GM12891 (cell line): ENCODE data around the gene RERE.
A peak's percentile ranks its signal among the peaks of the same experiment; 100 is the strongest.

Experiments
- DNase-seq: peaks from one replicate; pipeline ENCODE4 v3.0.0; 2011; ENCODE audit warnings: low spot score; ENCODE audit not compliant: insufficient read length
- FAIRE-seq: peaks from 2 replicates; lab custom pipeline; 2011; peaks lifted over from hg19 to GRCh38; lab: Jason Lieb, UNC
- PAX5 ChIP-seq: IDR thresholded peaks from 2 replicates; pipeline ENCODE4 v1.6.1; 2011; ENCODE audit warnings: low read length, moderate library complexity, mild to moderate bottlenecking; ENCODE audit not compliant: insufficient read depth, severe bottlenecking
- POLR2A ChIP-seq: IDR thresholded peaks from 2 replicates; pipeline ENCODE4 v1.6.1; 2011; ENCODE audit warnings: low read depth, low read length, control low read depth
- POLR2AphosphoS5 ChIP-seq: IDR thresholded peaks from 2 replicates; pipeline ENCODE4 v1.6.1; 2011; ENCODE audit warnings: low read depth, low read length, control low read depth
- POU2F2 ChIP-seq: IDR thresholded peaks from 2 replicates; pipeline ENCODE4 v1.6.1; 2011; ENCODE audit warnings: low read depth, mild to moderate bottlenecking, control low read depth, low read length, moderate library complexity
- SPI1 ChIP-seq: IDR thresholded peaks from 2 replicates; pipeline ENCODE4 v1.6.1; 2011; ENCODE audit warnings: low read depth, low read length, control low read depth
- TAF1 ChIP-seq: IDR thresholded peaks from 2 replicates; pipeline ENCODE4 v1.6.1; 2011; ENCODE audit warnings: low read depth, low read length, control low read depth

RERE gene

GRCh38 chr1:8578936-8579335 lies 238.5 kb downstream of the RERE start:
- FAIRE-seq (no peak), DNase-seq (no peak)
- no peak for TF ChIP-seq PAX5
- TF ChIP-seq POU2F2: no peak
- TF ChIP-seq POLR2A: no peak
- TF ChIP-seq TAF1: no peak
- TF ChIP-seq SPI1: no peak
- TF ChIP-seq POLR2AphosphoS5: no peak

- peak; percentile 26 for FAIRE-seq
- TF ChIP-seq PAX5 (no peak), POU2F2 (no peak), SPI1 (no peak), POLR2A (no peak), TAF1 (no peak), POLR2AphosphoS5 (no peak)
- DNase-seq: no peak
Observed at GRCh38 chr1:8578132-8578877, 239.1 kb downstream of the RERE start.

- FAIRE-seq: no peak
- no peak for DNase-seq
- TF ChIP-seq POLR2A (no peak), POLR2AphosphoS5 (no peak), TAF1 (no peak), PAX5 (no peak)
Observed at GRCh38 chr1:8574985-8575384, 242.5 kb downstream of the RERE start.

GRCh38 chr1:8572106-8572505 lies 245.3 kb downstream of the RERE start:
- FAIRE-seq (no peak), DNase-seq (no peak)
- TF ChIP-seq TAF1 (no peak), POLR2A (no peak), POLR2AphosphoS5 (no peak), SPI1 (no peak), POU2F2 (no peak), PAX5 (no peak)

- TF ChIP-seq POU2F2 (no peak), POLR2AphosphoS5 (no peak), SPI1 (no peak), POLR2A (no peak), TAF1 (no peak), PAX5 (no peak)
- FAIRE-seq: peak; percentile 26
- no peak for DNase-seq
Observed at GRCh38 chr1:8571200-8571984, 246.0 kb downstream of the RERE start.

- DNase-seq (no peak), FAIRE-seq (no peak)
- TF ChIP-seq POLR2A (no peak), PAX5 (no peak), SPI1 (no peak)
Observed at GRCh38 chr1:8570465-8570864, 247.0 kb downstream of the RERE start.

GRCh38 chr1:8569242-8569641 lies 248.2 kb downstream of the RERE start:
- FAIRE-seq (no peak), DNase-seq (no peak)
- TF ChIP-seq SPI1: no peak

- FAIRE-seq: no peak
- no peak for TF ChIP-seq POLR2A
- TF ChIP-seq PAX5: no peak
- TF ChIP-seq SPI1: no peak
- TF ChIP-seq POU2F2: no peak
- no peak for TF ChIP-seq TAF1
- TF ChIP-seq POLR2AphosphoS5: no peak
- no peak for DNase-seq
Observed at GRCh38 chr1:8568837-8569236, 248.6 kb downstream of the RERE start.

GRCh38 chr1:8567146-8567545 lies 250.3 kb downstream of the RERE start:
- DNase-seq (no peak), FAIRE-seq (no peak)
- TF ChIP-seq POLR2A (no peak), TAF1 (no peak), SPI1 (no peak), PAX5 (no peak), POLR2AphosphoS5 (no peak), POU2F2 (no peak)

- TF ChIP-seq SPI1 (no peak), POLR2AphosphoS5 (no peak), TAF1 (no peak), POU2F2 (no peak), POLR2A (no peak), PAX5 (no peak)
- FAIRE-seq (no peak), DNase-seq (no peak)
Observed at GRCh38 chr1:8565802-8566201, 251.6 kb downstream of the RERE start.
